HG03432 (cell line): Measurements from ENCODE around the gene FCRL5.
A peak's percentile ranks its signal among the peaks of the same experiment; 100 is the strongest.
"Not testable (repeated sequence)": the region's sequence is repeated elsewhere in the genome, so short reads cannot be mapped to it uniquely, and the experiment has no call there.

ENCODE experiments used
- ATAC-seq: cut with Tn5 transposase; IDR thresholded peaks from one replicate; pipeline ENCODE4 v1.9.1; 2021; ENCODE audit warnings: mild to moderate bottlenecking, moderate library complexity; ENCODE audit not compliant: unreplicated experiment

FCRL5 gene

GRCh38 chr1:157551694-157552693 is at the start of gene FCRL5:
Gene FCRL5 (minus strand): TSS chr1:157552515. CDS start chr1:157552362, 153 bp downstream.
- ATAC-seq, result peak; percentile 80

GRCh38 chr1:157600236-157600635 is 47.9 kb upstream of the FCRL5 start:
- no peak for ATAC-seq

GRCh38 chr1:157597959-157598667 is 45.8 kb upstream of the FCRL5 start, which contains the start of gene FCRL4:
Gene FCRL4 (minus strand): TSS chr1:157598085. CDS start chr1:157597944, 141 bp downstream.
- peak; percentile 65 for ATAC-seq

GRCh38 chr1:157596384-157596783 is 44.1 kb upstream of the FCRL5 start:
- peak; percentile 46 for ATAC-seq

- ATAC-seq, result peak; percentile 69
Measured at GRCh38 chr1:157595356-157595755, 43.0 kb upstream of the FCRL5 start.

GRCh38 chr1:157585984-157586383 is 33.7 kb upstream of the FCRL5 start:
- ATAC-seq, result no peak

- ATAC-seq, result peak; percentile 59
Measured at GRCh38 chr1:157584503-157584902, 32.2 kb upstream of the FCRL5 start.

- no peak for ATAC-seq
Measured at GRCh38 chr1:157580828-157581210, 28.5 kb upstream of the FCRL5 start.

GRCh38 chr1:157580179-157580827 is 28.0 kb upstream of the FCRL5 start:
- ATAC-seq, result no peak

- no peak for ATAC-seq
Measured at GRCh38 chr1:157577420-157577819, 25.1 kb upstream of the FCRL5 start.

- ATAC-seq, result peak; percentile 77
Measured at GRCh38 chr1:157575744-157576143, 23.4 kb upstream of the FCRL5 start.

- no peak for ATAC-seq
Measured at GRCh38 chr1:157574836-157575235, 22.5 kb upstream of the FCRL5 start.

- ATAC-seq, result peak; percentile 37
Measured at GRCh38 chr1:157566484-157567300, 14.4 kb upstream of the FCRL5 start.

GRCh38 chr1:157562515-157562914 is 10.2 kb upstream of the FCRL5 start:
- peak; percentile 83 for ATAC-seq

- ATAC-seq, result no peak
Measured at GRCh38 chr1:157558119-157558518, 5.8 kb upstream of the FCRL5 start.

GRCh38 chr1:157548081-157548480 is 4.2 kb downstream of the FCRL5 start:
- not testable (repeated sequence) for ATAC-seq

- ATAC-seq, result no peak
Measured at GRCh38 chr1:157542676-157543075, 9.6 kb downstream of the FCRL5 start.

- ATAC-seq, result no peak
Measured at GRCh38 chr1:157540852-157541251, 11.5 kb downstream of the FCRL5 start.

GRCh38 chr1:157540160-157540748 is 12.1 kb downstream of the FCRL5 start:
- no peak for ATAC-seq

- ATAC-seq, result no peak
Measured at GRCh38 chr1:157539568-157539967, 12.7 kb downstream of the FCRL5 start.
